Osteocyte (in vitro differentiated cells): ENCODE results near the gene CAPN11. TPM values are rescaled to one million over a fixed set of nuclear protein-coding genes. Genes with fewer than 3 reads are reported as not detected.

Experiments
- DNase-seq: peaks from one replicate; pipeline ENCODE4 v3.0.0; 2021; ENCODE audit warnings: mixed read lengths; ENCODE audit not compliant: unreplicated experiment; ENCODE audit errors: extremely low spot score
- H3K27ac Mint-ChIP-seq: one replicate; pipeline ENCODE4 v1.8.0; 2021; ENCODE audit warnings: mild to moderate bottlenecking, mixed read lengths; ENCODE audit not compliant: unreplicated experiment
- H3K27me3 Mint-ChIP-seq: one replicate; pipeline ENCODE4 v1.8.0; 2021; ENCODE audit warnings: mixed read lengths; ENCODE audit not compliant: unreplicated experiment
- H3K36me3 Mint-ChIP-seq: one replicate; pipeline ENCODE4 v1.8.0; 2021; ENCODE audit warnings: mixed read lengths; ENCODE audit not compliant: unreplicated experiment
- H3K4me1 Mint-ChIP-seq: one replicate; pipeline ENCODE4 v1.8.0; 2021; ENCODE audit warnings: mixed read lengths; ENCODE audit not compliant: unreplicated experiment
- H3K4me3 Mint-ChIP-seq: one replicate; pipeline ENCODE4 v1.8.0; 2021; ENCODE audit warnings: mild to moderate bottlenecking, moderate library complexity, mixed read lengths; ENCODE audit not compliant: unreplicated experiment
- H3K9me3 Mint-ChIP-seq: one replicate; pipeline ENCODE4 v1.8.0; 2021; ENCODE audit warnings: mixed read lengths; ENCODE audit not compliant: unreplicated experiment
- CTCF ChIP-seq: fragments of 200-600 bp; sonication (generic); IDR thresholded peaks from 2 replicates; pipeline ENCODE4 v1.5.0; 2021; ENCODE audit warnings: antibody characterized with exemption, mild to moderate bottlenecking, moderate library complexity
- total RNA-seq: library from RNA; stranded (reverse); gene quantifications from 2 replicates; pipeline ENCODE4 v1.2.1, GENCODE V29; 2021

CAPN11 gene
- total RNA-seq, 1 donor from 2014 or later, result not detected

- Mint-ChIP-seq H3K27ac (no peak overlapping the region), H3K4me1 (peaks cover 5% of the 10 kb centered on the region), H3K9me3 (no peaks in the 10 kb centered on the region), H3K27me3 (peaks cover 32% of the 10 kb centered on the region), H3K4me3 (no peak overlapping the region), H3K36me3 (no peaks in the 10 kb centered on the region)
- DNase-seq, result no peak
- TF ChIP-seq CTCF, result no peak
These were observed 30.2 kb downstream of the CAPN11 start for GRCh38 chr6:44188819-44189218.

GRCh38 chr6:44189257-44189656 lies 30.6 kb downstream of the CAPN11 start:
- Mint-ChIP-seq H3K36me3 (no peaks in the 10 kb centered on the region), H3K4me3 (no peak overlapping the region), H3K27me3 (peaks cover 29% of the 10 kb centered on the region), H3K27ac (no peak overlapping the region), H3K4me1 (peaks cover 5% of the 10 kb centered on the region), H3K9me3 (no peaks in the 10 kb centered on the region)
- TF ChIP-seq CTCF, result no peak
- no peak for DNase-seq

DNA sequence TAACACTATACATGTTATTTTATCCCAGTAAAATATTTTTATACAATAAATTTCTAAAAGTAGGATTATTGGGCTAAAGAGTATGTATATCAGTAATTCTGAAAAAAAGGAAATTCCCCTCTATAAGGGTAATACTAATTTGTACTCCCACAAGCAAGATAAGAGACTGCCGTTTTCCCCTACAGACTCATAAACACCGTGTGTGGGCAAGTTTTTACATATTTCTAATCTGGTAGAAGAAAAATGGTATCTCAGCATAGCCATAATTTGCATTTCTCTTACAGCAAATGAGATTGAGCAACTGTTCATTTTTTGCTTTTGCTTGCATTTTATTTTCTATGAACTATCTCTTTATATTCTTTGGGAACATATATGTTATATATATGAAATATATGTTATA lies 32.1 kb downstream of the CAPN11 start:
- no peak for DNase-seq
- peaks cover 5% of the 10 kb centered on the region for H3K4me1 Mint-ChIP-seq
- no peak for TF ChIP-seq CTCF
- peaks cover 28% of the 10 kb centered on the region for H3K27me3 Mint-ChIP-seq
- H3K4me3 Mint-ChIP-seq, result no peak overlapping the region
- no peaks in the 10 kb centered on the region for H3K9me3 Mint-ChIP-seq
- no peak overlapping the region for H3K27ac Mint-ChIP-seq
- no peaks in the 10 kb centered on the region for H3K36me3 Mint-ChIP-seq

- peaks cover 5% of the 10 kb centered on the region for H3K4me1 Mint-ChIP-seq
- peaks cover 22% of the 10 kb centered on the region for H3K27me3 Mint-ChIP-seq
- no peaks in the 10 kb centered on the region for H3K9me3 Mint-ChIP-seq
- H3K4me3 Mint-ChIP-seq, result no peak overlapping the region
- TF ChIP-seq CTCF, result no peak
- no peak overlapping the region for H3K27ac Mint-ChIP-seq
- no peak for DNase-seq
- H3K36me3 Mint-ChIP-seq, result no peaks in the 10 kb centered on the region
These were observed 33.9 kb downstream of the CAPN11 start for GRCh38 chr6:44192428-44193041.

DNA sequence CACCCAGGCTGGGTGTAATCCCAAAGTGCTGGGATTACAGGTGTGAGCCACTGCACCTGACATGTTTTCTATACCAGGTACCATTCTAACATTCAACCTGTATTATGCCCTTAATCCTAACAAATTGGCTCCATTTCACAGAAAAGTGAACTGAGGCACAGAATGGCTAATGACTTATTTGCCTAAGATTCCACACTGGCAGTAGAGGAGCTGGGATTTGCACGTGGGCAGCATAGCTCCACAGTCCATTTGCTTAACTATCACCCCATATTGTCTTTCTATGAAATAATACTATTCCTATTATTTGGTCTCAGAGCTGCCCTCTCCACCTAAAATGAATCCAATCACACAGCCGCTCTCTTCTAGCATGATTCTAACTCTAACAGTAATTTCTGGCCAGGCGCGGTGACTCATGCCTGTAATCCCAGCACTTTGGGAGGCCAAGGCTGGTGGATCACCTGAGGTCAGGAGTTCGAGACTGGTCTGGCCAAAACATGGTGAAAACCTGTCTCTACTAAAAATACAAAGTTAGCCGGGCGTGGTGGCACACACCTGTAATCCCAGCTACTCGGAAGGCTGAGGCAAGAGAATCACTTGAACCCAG lies 34.8 kb downstream of the CAPN11 start:
- no peak overlapping the region for H3K4me3 Mint-ChIP-seq
- no peak for DNase-seq
- TF ChIP-seq CTCF, result no peak
- no peaks in the 10 kb centered on the region for H3K9me3 Mint-ChIP-seq
- peaks cover 5% of the 10 kb centered on the region for H3K4me1 Mint-ChIP-seq
- no peak overlapping the region for H3K27ac Mint-ChIP-seq
- H3K36me3 Mint-ChIP-seq, result no peaks in the 10 kb centered on the region
- peaks cover 22% of the 10 kb centered on the region for H3K27me3 Mint-ChIP-seq
